AG20443 (cell line): ENCODE results near the gene DENND1A.

Experiments used
- DNase-seq: peaks from one replicate; pipeline ENCODE4 v3.0.0; 2012; ENCODE audit warnings: low spot score, mixed read lengths

The DENND1A gene

DNA sequence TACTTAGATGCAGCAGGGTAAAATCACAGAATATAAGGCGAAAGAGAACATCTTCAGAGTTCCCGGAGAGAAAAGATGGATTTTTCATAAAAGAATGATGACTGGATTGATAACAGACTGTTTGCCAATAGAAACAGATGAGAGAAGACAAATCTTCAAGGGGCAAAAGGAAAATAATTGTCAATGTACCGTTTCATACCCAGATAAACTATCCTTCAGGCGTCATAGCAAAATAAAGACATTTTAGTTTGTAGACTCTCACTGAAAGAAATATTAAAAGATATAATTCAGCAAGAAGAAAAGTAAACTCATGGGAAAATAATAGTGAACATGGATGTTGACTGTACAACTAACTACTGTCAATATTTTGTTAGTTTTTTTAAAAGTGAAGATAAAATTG is 399.7 kb downstream of the DENND1A start:
- no peak for DNase-seq

DNA sequence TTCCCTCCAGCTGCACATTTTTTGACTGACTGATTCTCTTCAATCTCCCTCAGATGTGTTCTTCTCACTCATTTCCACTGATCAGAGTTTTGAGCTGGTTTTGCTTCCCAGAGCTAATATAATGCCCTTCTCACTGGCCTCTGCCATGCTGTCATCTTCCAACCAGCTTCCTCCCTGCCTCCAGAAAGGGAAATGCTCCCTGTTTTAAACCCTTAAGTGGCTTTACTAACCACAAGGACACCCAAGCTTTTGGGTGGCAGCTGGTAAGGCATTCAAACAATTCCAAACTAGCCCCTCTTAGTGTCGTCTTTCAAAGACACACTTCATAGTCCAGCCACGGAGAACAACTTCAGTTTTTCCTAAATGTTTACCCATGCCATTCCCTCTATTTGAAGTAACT is 401.4 kb downstream of the DENND1A start:
- no peak for DNase-seq

GRCh38 chr9:123527981-123528380 is 401.9 kb downstream of the DENND1A start:
- no peak for DNase-seq

DNA sequence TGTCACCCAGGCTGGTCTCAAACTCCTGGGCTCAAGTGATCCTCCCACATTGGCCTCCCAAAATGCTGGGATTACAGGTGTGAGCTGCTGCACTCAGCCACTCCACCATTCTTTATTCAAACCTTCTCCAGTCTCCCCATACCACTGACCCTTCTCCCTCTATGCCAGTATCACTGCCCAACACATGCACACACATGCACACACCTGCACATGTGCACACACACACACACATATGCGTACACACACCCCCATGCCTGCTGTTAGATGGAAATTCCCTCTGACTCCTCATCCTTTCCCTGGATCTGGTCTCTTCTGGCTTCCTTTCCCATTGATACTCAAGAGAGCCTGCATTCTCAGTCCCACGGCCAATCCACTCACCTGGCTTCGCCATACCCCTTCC is 404.0 kb downstream of the DENND1A start:
- no peak for DNase-seq

- DNase-seq: no peak
These were observed 404.5 kb downstream of the DENND1A start for GRCh38 chr9:123525424-123525823.

- no peak for DNase-seq
These were observed 405.1 kb downstream of the DENND1A start for GRCh38 chr9:123524866-123525265.

- DNase-seq: no peak
These were observed 406.1 kb downstream of the DENND1A start for GRCh38 chr9:123523845-123524244.

DNA sequence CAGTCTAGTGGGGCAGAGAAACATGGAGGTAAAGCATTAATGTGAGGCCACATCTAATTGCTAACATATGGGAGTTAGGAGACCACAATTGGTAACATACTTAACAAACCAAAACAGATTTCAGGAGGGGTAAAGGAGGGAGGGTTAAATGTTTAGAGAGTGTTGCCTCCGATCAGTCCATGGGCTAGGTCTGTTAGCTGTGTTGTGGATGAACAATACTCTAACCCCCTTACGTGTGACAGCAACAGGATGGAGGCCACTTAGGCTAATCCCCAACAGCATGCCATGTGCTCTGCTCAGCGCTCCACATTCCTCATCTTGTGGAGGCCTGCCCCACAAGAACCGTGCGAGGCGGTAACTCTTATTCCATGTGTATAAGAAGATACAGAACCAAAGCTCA is 406.9 kb downstream of the DENND1A start:
- no peak for DNase-seq

GRCh38 chr9:123522251-123522650 is 407.7 kb downstream of the DENND1A start:
- DNase-seq: no peak

DNA sequence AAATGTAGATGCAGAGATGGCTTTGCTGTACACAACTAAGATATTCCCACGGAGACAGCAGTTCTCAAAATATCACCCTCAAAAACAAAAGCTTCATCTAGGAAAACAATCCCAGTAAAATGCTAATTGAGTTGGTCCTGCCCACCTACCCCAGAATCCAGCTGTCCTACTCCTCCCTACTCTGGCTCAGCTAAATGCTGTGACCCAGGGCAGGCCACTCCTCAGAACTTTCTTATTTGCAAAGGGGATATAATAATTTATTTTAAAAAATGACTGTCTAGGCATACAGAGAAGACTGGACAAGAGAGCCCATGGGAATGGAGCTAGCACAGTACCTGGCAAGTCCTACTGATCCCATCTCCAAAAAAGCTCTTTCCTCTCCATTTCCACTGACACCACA is 411.6 kb downstream of the DENND1A start:
- no peak for DNase-seq

DNA sequence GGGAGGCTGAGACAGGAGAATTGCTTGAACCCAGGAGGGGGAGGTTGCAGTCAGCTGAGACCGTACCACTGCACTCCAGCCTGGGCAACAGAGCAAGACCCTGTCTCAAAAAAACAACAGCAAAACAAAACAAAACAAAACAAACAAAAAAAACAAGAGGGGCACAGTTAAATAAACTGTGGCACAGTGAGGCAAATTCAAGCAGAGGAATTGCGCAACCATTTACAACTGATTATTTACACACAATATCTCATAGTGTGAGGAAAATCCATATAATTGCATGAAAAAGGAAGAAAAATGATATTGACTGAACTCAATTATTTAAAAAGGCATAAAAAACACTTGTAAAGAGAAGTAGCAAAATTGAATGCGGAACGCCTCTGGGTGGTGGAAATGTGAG is 412.4 kb downstream of the DENND1A start:
- no peak for DNase-seq

- DNase-seq: no peak
These were observed 415.2 kb downstream of the DENND1A start for GRCh38 chr9:123514766-123515165.

- DNase-seq: no peak
These were observed 416.4 kb downstream of the DENND1A start for GRCh38 chr9:123513554-123513953.

- DNase-seq: no peak
These were observed 418.3 kb downstream of the DENND1A start for GRCh38 chr9:123511326-123512277.

DNA sequence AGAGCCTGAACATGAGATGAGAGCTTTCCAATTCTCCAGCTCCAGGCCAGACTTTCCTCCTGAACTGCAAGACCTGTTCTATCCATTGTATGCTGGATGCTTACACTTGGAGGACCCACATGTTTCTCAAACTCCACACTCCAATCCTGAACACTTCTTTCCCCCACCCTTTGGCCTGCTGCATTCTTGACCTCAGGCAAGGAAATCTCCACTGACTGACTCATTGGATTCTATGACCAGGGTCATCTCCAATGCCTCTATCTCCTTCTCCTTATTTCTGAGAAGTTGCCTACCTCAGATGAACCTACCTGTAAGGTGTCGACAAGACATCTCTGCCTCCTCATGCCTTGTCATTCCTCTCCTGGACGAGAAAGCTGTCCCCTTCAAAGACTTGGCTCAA is 420.3 kb downstream of the DENND1A start:
- no peak for DNase-seq

DNA sequence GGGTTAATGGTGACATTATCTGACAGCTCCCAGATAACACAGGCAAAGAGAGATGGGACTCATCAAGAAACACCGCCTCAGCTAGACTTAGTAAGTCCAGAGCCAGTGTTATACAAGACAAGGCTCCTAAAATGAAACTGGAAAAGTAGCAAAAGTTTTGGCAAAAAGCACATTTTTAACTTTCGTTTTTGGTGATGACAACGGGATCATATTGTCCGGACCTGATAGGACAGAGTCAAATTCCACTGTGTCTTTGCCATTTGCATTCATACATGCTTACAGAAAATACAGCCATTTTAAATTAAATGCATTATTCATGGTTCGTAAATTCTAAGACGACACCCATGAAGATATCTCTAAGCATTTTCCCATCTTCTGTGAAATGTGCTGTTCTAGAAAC is 421.9 kb downstream of the DENND1A start:
- DNase-seq: peak; percentile 43

DNA sequence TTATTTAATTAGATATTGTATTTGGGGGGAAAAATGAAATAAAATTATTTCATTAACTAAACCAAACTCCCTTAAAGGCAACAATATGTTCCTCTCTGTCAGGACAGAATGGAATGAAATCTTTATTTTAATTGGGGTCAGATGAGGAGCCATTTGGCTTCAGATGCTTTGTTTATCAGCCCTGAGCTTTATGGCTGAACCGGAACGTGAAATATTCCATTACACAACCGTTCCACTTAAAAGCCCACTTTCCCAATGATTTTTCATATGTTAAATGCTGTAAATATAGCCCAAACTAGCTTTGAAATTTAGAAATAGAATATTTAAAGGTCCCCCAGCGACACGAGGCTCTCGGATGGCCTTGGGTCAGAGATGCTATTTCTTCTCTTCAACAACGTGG is 424.4 kb downstream of the DENND1A start:
- no peak for DNase-seq

DNA sequence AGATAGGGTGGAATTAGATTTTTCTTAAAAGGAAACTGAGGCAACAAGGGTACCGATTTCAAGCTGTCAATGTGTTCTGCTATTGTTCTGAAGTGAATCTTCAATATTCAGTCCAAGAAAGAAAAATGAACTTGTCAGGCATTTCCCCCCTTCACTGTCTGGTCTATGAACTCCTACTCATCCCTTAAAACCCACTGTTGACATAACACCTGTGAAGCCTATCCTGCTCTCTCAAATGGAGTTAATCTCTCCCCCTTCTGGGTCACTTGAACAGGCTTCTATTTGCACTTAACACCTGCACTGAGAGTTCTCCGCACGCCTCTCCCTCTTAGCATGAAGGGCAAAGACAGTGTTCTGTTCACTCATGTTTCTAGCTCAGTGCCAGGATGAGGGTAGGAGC is 429.6 kb downstream of the DENND1A start:
- DNase-seq: no peak

GRCh38 chr9:123497830-123498229 is 432.1 kb downstream of the DENND1A start:
- DNase-seq: no peak

- no peak for DNase-seq
These were observed 434.2 kb downstream of the DENND1A start for GRCh38 chr9:123495731-123496130.

DNA sequence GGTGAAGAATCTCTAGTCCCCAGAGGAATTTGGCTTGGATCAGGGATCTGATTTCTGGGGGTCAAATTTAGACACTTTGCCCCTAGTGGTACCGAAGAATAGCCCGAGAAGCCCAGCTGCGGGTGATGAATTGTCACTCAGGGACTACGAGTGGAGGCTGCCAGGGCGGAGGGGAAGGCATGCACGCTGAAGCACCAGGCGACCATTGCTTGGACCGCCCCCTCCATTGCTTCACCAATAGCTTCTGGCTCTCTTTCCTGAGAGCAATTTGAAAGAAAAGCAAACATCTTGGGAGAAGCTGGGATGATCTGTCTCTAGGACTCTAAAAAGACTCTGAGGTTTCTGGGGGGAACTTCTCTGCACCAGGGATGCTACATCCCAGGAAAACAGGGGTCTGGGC is 436.3 kb downstream of the DENND1A start:
- DNase-seq: no peak

- DNase-seq: no peak
These were observed 439.2 kb downstream of the DENND1A start for GRCh38 chr9:123490688-123491087.

DNA sequence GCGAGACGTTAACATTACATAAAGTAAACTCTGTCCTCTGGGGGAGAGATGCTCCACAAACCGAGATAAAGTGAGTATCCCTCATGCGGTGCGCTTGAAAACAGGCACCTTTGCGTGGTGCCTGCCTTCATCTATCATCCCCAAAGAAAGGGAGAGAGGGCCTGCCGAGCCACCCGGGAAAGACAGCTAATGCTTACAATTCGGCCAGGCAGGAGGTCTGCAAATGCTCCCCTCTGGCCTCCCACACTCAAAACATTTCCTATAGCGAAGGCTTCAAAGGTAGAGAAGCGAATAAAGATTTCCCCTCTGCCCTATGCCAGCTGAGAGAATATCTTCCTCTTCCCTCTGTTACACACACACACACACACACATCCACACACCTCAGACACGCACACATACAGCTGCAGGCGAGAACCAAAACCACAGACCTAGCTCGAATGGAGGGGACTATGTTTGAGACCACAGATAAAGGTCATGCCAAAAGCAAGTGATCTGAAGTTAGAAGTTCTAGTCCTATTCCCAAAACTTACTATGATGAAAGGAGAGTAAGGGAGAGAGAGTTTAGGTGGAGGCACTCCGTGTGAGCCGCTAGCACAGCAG is 441.1 kb downstream of the DENND1A start:
- no peak for DNase-seq
